GM12892 (cell line): ENCODE data around the gene PRDM7.
"Not testable (repeated sequence)": the region's sequence is repeated elsewhere in the genome, so short reads cannot be mapped to it uniquely, and the experiment has no call there.

ENCODE experiments used
- POLR2A ChIP-seq: IDR thresholded peaks from 2 replicates; pipeline ENCODE4 v1.6.1; 2011; ENCODE audit warnings: low read depth, low read length, control low read depth
- POLR2AphosphoS5 ChIP-seq: IDR thresholded peaks from 2 replicates; pipeline ENCODE4 v1.6.1; 2011; ENCODE audit warnings: low read depth, low read length, control low read depth

GRCh38 chr16:90104725-90105124 is 27.6 kb upstream of the PRDM7 start:
- not testable (repeated sequence) for TF ChIP-seq POLR2AphosphoS5, POLR2A
